Hepatocyte (in vitro differentiated cells): Measurements from ENCODE around the gene FCRL6.

Experiments
- EZH2 ChIP-seq: fragments of 200-600 bp; sonication (generic); IDR thresholded peaks from 2 replicates; pipeline ENCODE4 v1.6.1; 2016; ENCODE audit warnings: antibody characterized with exemption, mild to moderate bottlenecking, borderline replicate concordance
- EZH2phosphoT487 ChIP-seq: fragments of 200-600 bp; sonication (generic); IDR thresholded peaks from one replicate; pipeline ENCODE4 v1.6.1; 2018; ENCODE audit warnings: antibody characterized with exemption, mild to moderate bottlenecking, low read depth, moderate library complexity; ENCODE audit not compliant: unreplicated experiment, severe bottlenecking
- TF ChIP-seq, protein P1 (sequence below): fragments of 200-600 bp; sonication (generic); IDR thresholded peaks from 2 replicates; pipeline ENCODE4 v1.5.1; 2016; ENCODE audit warnings: antibody characterized with exemption, mild to moderate bottlenecking; ENCODE audit not compliant: poor library complexity

GRCh38 chr1:159847231-159847630 is 45.1 kb downstream of the FCRL6 start:
- TF ChIP-seq, protein P1, sequence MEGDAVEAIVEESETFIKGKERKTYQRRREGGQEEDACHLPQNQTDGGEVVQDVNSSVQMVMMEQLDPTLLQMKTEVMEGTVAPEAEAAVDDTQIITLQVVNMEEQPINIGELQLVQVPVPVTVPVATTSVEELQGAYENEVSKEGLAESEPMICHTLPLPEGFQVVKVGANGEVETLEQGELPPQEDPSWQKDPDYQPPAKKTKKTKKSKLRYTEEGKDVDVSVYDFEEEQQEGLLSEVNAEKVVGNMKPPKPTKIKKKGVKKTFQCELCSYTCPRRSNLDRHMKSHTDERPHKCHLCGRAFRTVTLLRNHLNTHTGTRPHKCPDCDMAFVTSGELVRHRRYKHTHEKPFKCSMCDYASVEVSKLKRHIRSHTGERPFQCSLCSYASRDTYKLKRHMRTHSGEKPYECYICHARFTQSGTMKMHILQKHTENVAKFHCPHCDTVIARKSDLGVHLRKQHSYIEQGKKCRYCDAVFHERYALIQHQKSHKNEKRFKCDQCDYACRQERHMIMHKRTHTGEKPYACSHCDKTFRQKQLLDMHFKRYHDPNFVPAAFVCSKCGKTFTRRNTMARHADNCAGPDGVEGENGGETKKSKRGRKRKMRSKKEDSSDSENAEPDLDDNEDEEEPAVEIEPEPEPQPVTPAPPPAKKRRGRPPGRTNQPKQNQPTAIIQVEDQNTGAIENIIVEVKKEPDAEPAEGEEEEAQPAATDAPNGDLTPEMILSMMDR, result no peak
- TF ChIP-seq EZH2phosphoT487 (no peak), EZH2 (no peak)
